Duodenal mucosa (tissue), 2 donors: Measurements from ENCODE around the gene ZFYVE21.
"Not testable (repeated sequence)": the region's sequence is repeated elsewhere in the genome, so short reads cannot be mapped to it uniquely, and the experiment has no call there.

ENCODE experiments used
- H3K27ac ChIP-seq: one replicate; pipeline ENCODE4 v1.7.0; 2013; ENCODE audit warnings: low read depth, low read length
- H3K27me3 ChIP-seq, 2 donors: one replicate each; pipeline ENCODE4 v1.7.0; 2013; ENCODE audit warnings: low read length in 2 of 2, control low read depth in 1 of 2; ENCODE audit not compliant: insufficient read depth in 2 of 2, control insufficient read depth in 1 of 2
- H3K36me3 ChIP-seq, 2 donors: one replicate each; pipeline ENCODE4 v1.7.0; 2013; ENCODE audit warnings: low read length in 2 of 2, control low read depth in 1 of 2; ENCODE audit not compliant: insufficient read depth in 2 of 2, control insufficient read depth in 1 of 2
- H3K4me1 ChIP-seq, 2 donors: one replicate each; pipeline ENCODE4 v1.7.0; 2013; ENCODE audit warnings: low read length in 2 of 2, control low read depth in 1 of 2; ENCODE audit not compliant: insufficient read depth in 2 of 2, control insufficient read depth in 1 of 2
- H3K4me3 ChIP-seq, 2 donors: one replicate each; pipeline ENCODE4 v1.7.0; 2013; ENCODE audit warnings: low read length in 2 of 2, low read depth in 1 of 2
- H3K9ac ChIP-seq, 2 donors: one replicate each; pipeline ENCODE4 v1.7.0; 2013; ENCODE audit warnings: low read length in 2 of 2, low read depth in 1 of 2
- H3K9me3 ChIP-seq, 2 donors: one replicate each; pipeline ENCODE4 v1.7.0; 2013; ENCODE audit warnings: low read length in 2 of 2, control low read depth in 1 of 2; ENCODE audit not compliant: control insufficient read depth in 1 of 2

The ZFYVE21 gene

DNA sequence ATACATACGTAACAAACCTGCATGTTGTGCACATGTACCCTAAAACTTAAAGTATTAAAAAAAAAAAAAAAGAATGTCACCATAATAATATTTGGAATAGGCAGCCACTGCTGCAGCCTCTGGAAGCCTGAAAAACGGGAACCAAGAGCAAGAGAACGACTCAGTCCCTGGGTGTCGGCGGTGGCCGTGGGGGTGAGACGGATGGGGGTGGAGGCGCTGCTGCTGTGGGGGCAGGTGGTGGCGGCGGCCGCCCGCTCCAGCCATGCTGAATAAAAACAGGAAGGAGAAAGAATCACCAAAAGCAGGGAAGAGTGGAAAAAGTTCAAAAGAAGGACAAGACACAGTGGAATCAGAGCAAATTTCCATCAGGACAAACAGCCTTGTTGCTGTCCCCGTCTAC, 46.9 kb downstream of the ZFYVE21 start:
- no peak overlapping the region for H3K27ac ChIP-seq

GRCh38 chr14:103763730-103764488, 48.3 kb downstream of the ZFYVE21 start:
- Histone ChIP-seq H3K4me3 (no peak overlapping the region), H3K27me3 (no peaks in the 10 kb centered on the region), H3K36me3 (peaks cover 0 to 10% of the 10 kb centered on the region in 2 donors), H3K9me3 (no peaks in the 10 kb centered on the region), H3K4me1 (no peaks in the 10 kb centered on the region), H3K27ac (no peak overlapping the region), H3K9ac (no peak overlapping the region)

More for the DNA sequence above, 46.9 kb downstream of the ZFYVE21 start:
- peaks cover 0 to 10% of the 10 kb centered on the region in 2 donors for H3K36me3 ChIP-seq
- no peaks in the 10 kb centered on the region for H3K9me3 ChIP-seq
- no peaks in the 10 kb centered on the region for H3K4me1 ChIP-seq
- H3K27me3 ChIP-seq, result no peaks in the 10 kb centered on the region
- H3K4me3 ChIP-seq, result no peak overlapping the region
- H3K9ac ChIP-seq, result no peak overlapping the region

DNA sequence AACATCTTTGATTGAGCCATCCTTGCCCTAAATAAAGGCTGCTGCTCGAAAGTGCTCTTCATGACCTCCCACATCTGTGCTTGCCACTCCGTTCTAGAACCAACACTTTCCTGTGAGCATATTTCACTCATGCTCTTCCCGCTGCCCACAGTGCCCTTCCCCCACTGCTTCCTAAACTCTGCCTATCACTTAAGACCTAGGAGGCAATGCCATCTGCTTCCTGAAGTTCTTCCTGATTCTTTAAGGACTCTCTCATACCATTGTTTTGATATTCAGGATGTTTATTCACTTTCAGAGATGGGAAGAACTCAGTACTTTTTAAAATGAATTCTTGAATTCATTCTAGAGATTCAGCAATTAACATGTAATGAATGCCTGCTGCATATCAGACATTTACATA, 49.9 kb downstream of the ZFYVE21 start:
- H3K4me1 ChIP-seq, result no peaks in the 10 kb centered on the region
- H3K9me3 ChIP-seq, result no peaks in the 10 kb centered on the region
- H3K4me3 ChIP-seq, result no peak overlapping the region
- no peaks in the 10 kb centered on the region for H3K27me3 ChIP-seq
- no peak overlapping the region for H3K27ac ChIP-seq
- H3K36me3 ChIP-seq, result peaks cover 0 to 10% of the 10 kb centered on the region in 2 donors
- no peak overlapping the region for H3K9ac ChIP-seq

DNA sequence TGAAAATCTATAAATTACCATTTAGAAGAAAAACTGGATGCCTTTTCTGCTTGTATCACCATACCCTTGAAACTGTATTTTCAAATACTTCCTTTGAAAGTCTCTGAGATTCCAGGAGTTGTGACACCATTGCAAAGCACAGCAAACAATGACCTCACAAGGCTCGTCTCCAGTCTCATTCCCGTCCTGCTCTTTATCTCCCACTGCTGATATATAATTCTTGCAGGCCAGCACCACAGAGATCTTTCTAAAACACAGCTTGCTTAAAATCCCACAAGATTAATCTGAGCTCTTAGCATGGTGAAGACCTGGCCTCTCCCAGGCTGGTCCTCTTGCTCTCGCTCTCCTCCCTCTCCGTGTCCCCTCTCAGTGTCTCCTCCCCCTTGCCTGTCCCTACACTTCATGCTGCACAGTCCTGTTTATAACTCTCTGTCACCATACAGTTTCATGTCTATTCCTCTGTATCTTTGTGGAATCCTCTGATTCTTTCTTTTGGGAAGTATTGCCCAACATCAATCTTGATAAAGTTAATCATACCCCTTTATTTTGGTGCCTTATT, 51.8 kb downstream of the ZFYVE21 start:
- no peak overlapping the region for H3K4me3 ChIP-seq
- no peaks in the 10 kb centered on the region for H3K27me3 ChIP-seq
- H3K9ac ChIP-seq, result no peak overlapping the region
- H3K9me3 ChIP-seq, result no peaks in the 10 kb centered on the region
- peaks cover 5 to 10% of the 10 kb centered on the region in 2 donors for H3K36me3 ChIP-seq
- H3K27ac ChIP-seq, result no peak overlapping the region
- H3K4me1 ChIP-seq, result no peaks in the 10 kb centered on the region

- Histone ChIP-seq H3K9ac (no peak overlapping the region), H3K4me1 (no peaks in the 10 kb centered on the region), H3K36me3 (peaks cover 5 to 7% of the 10 kb centered on the region in 2 donors), H3K27me3 (no peaks in the 10 kb centered on the region), H3K4me3 (no peak overlapping the region), H3K9me3 (no peaks in the 10 kb centered on the region), H3K27ac (no peak overlapping the region)
Measured at GRCh38 chr14:103770500-103770899, 54.9 kb downstream of the ZFYVE21 start.

GRCh38 chr14:103770902-103771301, 55.3 kb downstream of the ZFYVE21 start:
- Histone ChIP-seq H3K4me3 (no peak overlapping the region), H3K4me1 (no peaks in the 10 kb centered on the region), H3K27ac (no peak overlapping the region), H3K27me3 (no peaks in the 10 kb centered on the region), H3K9me3 (no peaks in the 10 kb centered on the region), H3K36me3 (peaks cover 5 to 11% of the 10 kb centered on the region in 2 donors), H3K9ac (no peak overlapping the region)

DNA sequence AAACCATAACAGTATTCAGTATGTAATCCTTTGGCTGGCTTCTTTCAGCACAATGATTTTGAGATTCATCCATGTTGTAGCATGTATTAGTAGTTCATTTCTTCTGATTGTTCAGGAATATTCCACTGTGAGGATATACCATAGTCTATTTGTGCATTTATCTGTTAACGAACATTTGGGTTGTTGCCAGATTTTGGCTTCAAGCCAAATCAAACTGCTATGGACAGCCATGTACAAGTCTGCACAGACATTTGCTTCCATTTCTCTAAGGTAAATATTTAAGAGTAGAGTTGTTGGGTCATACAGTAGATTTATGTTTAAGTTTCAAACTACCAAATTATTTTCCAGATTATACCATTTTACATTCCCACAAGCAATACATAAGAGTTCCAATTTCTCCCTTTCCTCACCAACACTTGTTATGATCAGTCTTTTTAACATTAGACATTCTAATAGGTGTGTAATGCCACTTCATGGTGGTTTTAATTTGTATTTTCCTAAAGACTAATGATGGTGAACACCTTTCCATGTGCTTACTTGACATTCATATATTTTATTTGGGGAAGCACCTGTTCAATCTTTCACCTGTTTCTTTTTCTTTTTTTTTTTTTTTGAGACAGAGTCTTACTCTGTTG, 56.6 kb downstream of the ZFYVE21 start:
- no peak overlapping the region for H3K27ac ChIP-seq
- H3K4me3 ChIP-seq, result no peak overlapping the region
- no peaks in the 10 kb centered on the region for H3K27me3 ChIP-seq
- H3K4me1 ChIP-seq, result no peaks in the 10 kb centered on the region
- peaks cover 5 to 9% of the 10 kb centered on the region in 2 donors for H3K36me3 ChIP-seq
- no peak overlapping the region for H3K9ac ChIP-seq
- no peaks in the 10 kb centered on the region for H3K9me3 ChIP-seq

DNA sequence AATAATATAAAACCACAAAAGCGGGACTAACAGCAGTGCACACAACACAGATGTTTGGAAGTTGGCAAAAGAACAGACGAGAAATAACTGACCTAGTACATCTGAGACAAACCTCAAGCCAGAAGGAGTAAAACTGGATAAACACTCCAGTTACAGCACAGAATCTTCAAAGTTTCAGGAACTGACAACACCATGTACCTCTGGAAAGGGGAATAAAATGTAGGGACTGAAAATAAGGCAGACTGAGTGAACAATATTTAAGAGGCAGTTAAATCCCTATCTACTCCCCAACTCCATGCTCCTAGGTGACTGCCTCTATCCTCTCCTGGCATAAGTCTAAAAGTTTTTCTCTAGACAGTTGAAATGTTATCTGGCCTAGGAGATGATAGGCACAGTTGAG, 57.9 kb downstream of the ZFYVE21 start:
- Histone ChIP-seq H3K27me3 (no peaks in the 10 kb centered on the region), H3K9ac (no peak overlapping the region), H3K27ac (no peak overlapping the region), H3K36me3 (peaks cover 5 to 14% of the 10 kb centered on the region in 2 donors), H3K4me1 (no peaks in the 10 kb centered on the region), H3K4me3 (no peak overlapping the region), H3K9me3 (no peaks in the 10 kb centered on the region)

DNA sequence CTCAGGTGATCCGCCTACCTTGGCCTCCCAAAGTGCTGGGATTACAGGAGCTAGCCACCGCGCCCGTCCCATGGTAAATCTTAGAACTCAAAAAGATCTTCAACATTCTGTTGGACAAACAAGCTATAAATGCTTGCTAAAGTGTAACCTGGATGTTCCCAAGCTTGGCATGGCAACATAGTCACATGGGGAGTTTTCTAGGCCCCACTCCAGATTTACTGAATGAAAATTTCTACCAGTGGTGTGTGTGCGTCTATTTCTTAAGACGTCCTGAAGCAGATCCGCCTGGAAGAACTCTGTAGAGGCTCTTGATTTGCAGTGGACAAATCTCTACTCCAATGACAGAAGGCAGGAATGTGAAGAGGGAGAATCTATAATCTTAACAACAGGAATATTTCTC, 59.9 kb downstream of the ZFYVE21 start:
- Histone ChIP-seq H3K4me3 (no peak overlapping the region), H3K36me3 (peaks cover 5 to 16% of the 10 kb centered on the region in 2 donors), H3K9me3 (no peaks in the 10 kb centered on the region), H3K27me3 (no peaks in the 10 kb centered on the region), H3K27ac (no peak overlapping the region), H3K9ac (no peak overlapping the region), H3K4me1 (no peaks in the 10 kb centered on the region)

GRCh38 chr14:103776319-103776718, 60.7 kb downstream of the ZFYVE21 start:
- H3K9me3 ChIP-seq, H3K9ac ChIP-seq, H3K4me3 ChIP-seq, H3K27ac ChIP-seq, H3K27me3 ChIP-seq, H3K4me1 ChIP-seq: not testable (repeated sequence)
- H3K36me3 ChIP-seq, result peaks cover 5 to 16% of the 10 kb centered on the region in 2 donors
